HepG2 (cell line): ENCODE measurements around the gene ENDOG. TPM values are rescaled to one million over a fixed set of nuclear protein-coding genes. Genes with fewer than 3 reads are reported as not detected.

ENCODE experiments used
- LCORL ChIP-seq, 2 experiments: fragments of 450-650 bp in 1 of 2; sonication (generic) in 1 of 2; formaldehyde crosslinking in 1 of 2; IDR thresholded peaks; 2 replicates each; pipeline versions ENCODE4 v1.5.0 to v1.6.1; 2017 to 2020; ENCODE audit warnings: antibody characterized with exemption in 1 of 2, missing genetic modification reagents in 1 of 2
- MAFF ChIP-seq: IDR thresholded peaks from 2 replicates; pipeline ENCODE4 v1.6.1; 2011; ENCODE audit warnings: low read depth, low read length, improper control_type of control experiment
- MAFK ChIP-seq, 2 experiments: IDR thresholded peaks in 1 of 2; conservative IDR thresholded peaks in 1 of 2; 2 replicates each; pipeline ENCODE4 v1.6.1; 2011; ENCODE audit warnings: improper control_type of control experiment in 2 of 2, low read length in 2 of 2
- MEIS1 ChIP-seq: sonication (generic); formaldehyde crosslinking; IDR thresholded peaks from 2 replicates; pipeline ENCODE4 v1.9.0; 2021; ENCODE audit warnings: mild to moderate bottlenecking, missing genetic modification reagents, moderate library complexity, borderline replicate concordance
- POLR2G ChIP-seq: fragments of 200-400 bp; formaldehyde crosslinking; IDR thresholded peaks from 2 replicates; pipeline ENCODE4 v1.6.1; 2018; ENCODE audit warnings: mild to moderate bottlenecking, low read depth, low read length, moderate library complexity
- RBM22 ChIP-seq: fragments of 200-400 bp; formaldehyde crosslinking; optimal IDR thresholded peaks from 2 replicates; pipeline ENCODE3; 2017; ENCODE audit warnings: mild to moderate bottlenecking, low read length, moderate library complexity
- ZFP41 ChIP-seq: sonication (generic); formaldehyde crosslinking; IDR thresholded peaks from 2 replicates; pipeline ENCODE4 v1.4.0; 2020; ENCODE audit warnings: mild to moderate bottlenecking, missing genetic modification reagents, borderline replicate concordance
- ZNF12 ChIP-seq: sonication (generic); formaldehyde crosslinking; IDR thresholded peaks from 2 replicates; pipeline ENCODE4 v1.5.0; 2020; ENCODE audit warnings: missing genetic modification reagents
- ZNF180 ChIP-seq: sonication (generic); formaldehyde crosslinking; IDR thresholded peaks from 2 replicates; pipeline ENCODE4 v1.4.0; 2020; ENCODE audit warnings: low read depth, missing genetic modification reagents, borderline replicate concordance
- ZNF44 ChIP-seq: sonication (generic); formaldehyde crosslinking; IDR thresholded peaks from 2 replicates; pipeline ENCODE4 v1.5.1; 2020; ENCODE audit warnings: mild to moderate bottlenecking, missing genetic modification reagents
- ZNF616 ChIP-seq: sonication (generic); formaldehyde crosslinking; IDR thresholded peaks from 2 replicates; pipeline ENCODE4 v1.5.0; 2020; ENCODE audit warnings: low read depth, mild to moderate bottlenecking, missing genetic modification reagents
- ZNF672 ChIP-seq: sonication (generic); formaldehyde crosslinking; IDR thresholded peaks from 2 replicates; pipeline ENCODE4 v1.8.1; 2022; ENCODE audit warnings: missing genetic modification reagents
- ZNF768 ChIP-seq: sonication (generic); formaldehyde crosslinking; IDR thresholded peaks from 2 replicates; pipeline ENCODE4 v1.4.0; 2020; ENCODE audit warnings: missing genetic modification reagents
- ZSCAN30 ChIP-seq: sonication (generic); formaldehyde crosslinking; IDR thresholded peaks from 2 replicates; pipeline ENCODE4 v1.5.0; 2020; ENCODE audit warnings: mild to moderate bottlenecking, missing genetic modification reagents
- polyA plus RNA-seq, 8 experiments: library from polyadenylated mRNA; depleted of rRNA in 3 of 8; stranded (reverse) in 7 of 8; unstranded in 1 of 8; fragments of >200 nt; fragmentation: Illumina TruSeq in 4 of 8; extraction: Trizol in 4 of 8; gene quantifications; 2 replicates each; pipeline versions ENCODE4 v1.2.1 to v1.2.3, GENCODE V29; 2011 to 2016; ENCODE audit warnings: low read depth in 4 of 8, missing spikeins in 1 of 8, mixed read lengths in 1 of 8; ENCODE audit not compliant: insufficient read depth in 1 of 8
- total RNA-seq, 5 experiments: library from RNA; depleted of rRNA; stranded (reverse); fragments of >200 nt; fragmentation: Illumina TruSeq; extraction: Trizol; gene quantifications; 2 replicates each; pipeline ENCODE4 v1.2.3, GENCODE V29; 2016; ENCODE audit warnings: low read depth in 1 of 5
- TF ChIP-seq, protein P1 (sequence below): sonication (generic); formaldehyde crosslinking; IDR thresholded peaks from 2 replicates; pipeline ENCODE4 v1.5.0; 2020; ENCODE audit warnings: missing genetic modification reagents, mild to moderate bottlenecking, borderline replicate concordance
- TF ChIP-seq, protein P2 (sequence below): sonication (generic); formaldehyde crosslinking; IDR thresholded peaks from 2 replicates; pipeline ENCODE4 v1.8.1; 2023; ENCODE audit warnings: missing genetic modification reagents, mild to moderate bottlenecking, borderline replicate concordance
- TF ChIP-seq, protein P3 (sequence below): sonication (generic); formaldehyde crosslinking; IDR thresholded peaks from 2 replicates; pipeline ENCODE4 v1.5.0; 2020; ENCODE audit warnings: mild to moderate bottlenecking, missing genetic modification reagents, moderate library complexity
- TF ChIP-seq, protein P4 (sequence below): sonication (generic); formaldehyde crosslinking; IDR thresholded peaks from 2 replicates; pipeline ENCODE4 v1.4.0; 2020; ENCODE audit warnings: missing genetic modification reagents
- TF ChIP-seq, protein P5 (sequence below): sonication (generic); formaldehyde crosslinking; IDR thresholded peaks from 2 replicates; pipeline ENCODE4 v1.5.0; 2020; ENCODE audit warnings: mild to moderate bottlenecking, missing genetic modification reagents, borderline replicate concordance

Gene ENDOG
- total and polyA plus RNA-seq, 2 of the 13 experiments (the other 11 are each of a cell fraction or from before 2014, with no cell fraction given): 26.3 to 28.8 TPM

DNA sequence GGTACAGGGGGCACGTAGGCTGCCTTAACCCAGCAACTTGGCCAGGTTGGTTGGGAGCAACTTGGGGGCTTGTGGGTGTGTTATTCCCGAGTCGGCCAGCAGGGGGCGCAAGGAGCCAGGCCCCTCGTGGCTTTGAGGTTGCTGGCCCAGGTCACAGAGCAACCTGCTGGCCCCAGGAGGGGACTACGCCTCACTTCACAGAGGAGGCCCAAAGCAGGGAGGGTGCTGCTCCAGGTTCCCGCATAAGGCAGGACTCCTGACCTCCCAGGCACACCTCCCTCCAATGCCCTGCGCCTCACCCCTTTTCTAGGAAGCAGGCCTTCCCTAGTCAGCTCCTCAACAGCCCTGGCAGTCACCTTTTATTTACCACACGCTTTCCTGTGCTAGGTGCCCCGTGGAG is 45.3 kb downstream of the ENDOG start (continued):
- TF ChIP-seq, protein P1, sequence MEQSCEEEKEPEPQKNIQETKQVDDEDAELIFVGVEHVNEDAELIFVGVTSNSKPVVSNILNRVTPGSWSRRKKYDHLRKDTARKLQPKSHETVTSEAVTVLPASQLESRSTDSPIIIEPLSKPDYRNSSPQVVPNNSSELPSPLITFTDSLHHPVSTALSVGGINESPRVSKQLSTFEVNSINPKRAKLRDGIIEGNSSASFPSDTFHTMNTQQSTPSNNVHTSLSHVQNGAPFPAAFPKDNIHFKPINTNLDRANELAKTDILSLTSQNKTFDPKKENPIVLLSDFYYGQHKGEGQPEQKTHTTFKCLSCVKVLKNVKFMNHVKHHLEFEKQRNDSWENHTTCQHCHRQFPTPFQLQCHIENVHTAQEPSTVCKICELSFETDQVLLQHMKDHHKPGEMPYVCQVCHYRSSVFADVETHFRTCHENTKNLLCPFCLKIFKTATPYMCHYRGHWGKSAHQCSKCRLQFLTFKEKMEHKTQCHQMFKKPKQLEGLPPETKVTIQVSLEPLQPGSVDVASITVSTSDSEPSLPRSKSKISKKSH (CRISPR knock-in tag): no peak; the same call in 1 of the 2 replicates
- TF ChIP-seq ZNF768 (CRISPR knock-in tag) (peak; percentile 50; the same call in 1 of the 2 replicates), ZNF672 (CRISPR knock-in tag) (no peak), MAFF (no peak), LCORL (IDR thresholded peaks at IDR 0.05) (no peak), LCORL (CRISPR knock-in tag; IDR thresholded peaks at IDR 0.05) (peak; percentile 85), ZNF12 (CRISPR knock-in tag) (no peak), MEIS1 (CRISPR knock-in tag) (no peak), MAFK (conservative IDR thresholded peaks at IDR 0.05 in 1 of 2, IDR thresholded peaks at IDR 0.05 in 1 of 2; ENCODE audit: low read length in 2 of 2) (no peak), ZFP41 (no peak), ZNF616 (no peak), POLR2G (no peak), RBM22 (no peak), ZSCAN30 (CRISPR knock-in tag) (no peak), ZNF180 (CRISPR knock-in tag) (no peak), ZNF44 (CRISPR knock-in tag) (no peak)
- TF ChIP-seq, protein P2, sequence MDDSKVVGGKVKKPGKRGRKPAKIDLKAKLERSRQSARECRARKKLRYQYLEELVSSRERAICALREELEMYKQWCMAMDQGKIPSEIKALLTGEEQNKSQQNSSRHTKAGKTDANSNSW (CRISPR knock-in tag): no peak
- TF ChIP-seq, protein P3, sequence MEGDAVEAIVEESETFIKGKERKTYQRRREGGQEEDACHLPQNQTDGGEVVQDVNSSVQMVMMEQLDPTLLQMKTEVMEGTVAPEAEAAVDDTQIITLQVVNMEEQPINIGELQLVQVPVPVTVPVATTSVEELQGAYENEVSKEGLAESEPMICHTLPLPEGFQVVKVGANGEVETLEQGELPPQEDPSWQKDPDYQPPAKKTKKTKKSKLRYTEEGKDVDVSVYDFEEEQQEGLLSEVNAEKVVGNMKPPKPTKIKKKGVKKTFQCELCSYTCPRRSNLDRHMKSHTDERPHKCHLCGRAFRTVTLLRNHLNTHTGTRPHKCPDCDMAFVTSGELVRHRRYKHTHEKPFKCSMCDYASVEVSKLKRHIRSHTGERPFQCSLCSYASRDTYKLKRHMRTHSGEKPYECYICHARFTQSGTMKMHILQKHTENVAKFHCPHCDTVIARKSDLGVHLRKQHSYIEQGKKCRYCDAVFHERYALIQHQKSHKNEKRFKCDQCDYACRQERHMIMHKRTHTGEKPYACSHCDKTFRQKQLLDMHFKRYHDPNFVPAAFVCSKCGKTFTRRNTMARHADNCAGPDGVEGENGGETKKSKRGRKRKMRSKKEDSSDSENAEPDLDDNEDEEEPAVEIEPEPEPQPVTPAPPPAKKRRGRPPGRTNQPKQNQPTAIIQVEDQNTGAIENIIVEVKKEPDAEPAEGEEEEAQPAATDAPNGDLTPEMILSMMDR (CRISPR knock-in tag): peak; percentile 98
- TF ChIP-seq, protein P4, sequence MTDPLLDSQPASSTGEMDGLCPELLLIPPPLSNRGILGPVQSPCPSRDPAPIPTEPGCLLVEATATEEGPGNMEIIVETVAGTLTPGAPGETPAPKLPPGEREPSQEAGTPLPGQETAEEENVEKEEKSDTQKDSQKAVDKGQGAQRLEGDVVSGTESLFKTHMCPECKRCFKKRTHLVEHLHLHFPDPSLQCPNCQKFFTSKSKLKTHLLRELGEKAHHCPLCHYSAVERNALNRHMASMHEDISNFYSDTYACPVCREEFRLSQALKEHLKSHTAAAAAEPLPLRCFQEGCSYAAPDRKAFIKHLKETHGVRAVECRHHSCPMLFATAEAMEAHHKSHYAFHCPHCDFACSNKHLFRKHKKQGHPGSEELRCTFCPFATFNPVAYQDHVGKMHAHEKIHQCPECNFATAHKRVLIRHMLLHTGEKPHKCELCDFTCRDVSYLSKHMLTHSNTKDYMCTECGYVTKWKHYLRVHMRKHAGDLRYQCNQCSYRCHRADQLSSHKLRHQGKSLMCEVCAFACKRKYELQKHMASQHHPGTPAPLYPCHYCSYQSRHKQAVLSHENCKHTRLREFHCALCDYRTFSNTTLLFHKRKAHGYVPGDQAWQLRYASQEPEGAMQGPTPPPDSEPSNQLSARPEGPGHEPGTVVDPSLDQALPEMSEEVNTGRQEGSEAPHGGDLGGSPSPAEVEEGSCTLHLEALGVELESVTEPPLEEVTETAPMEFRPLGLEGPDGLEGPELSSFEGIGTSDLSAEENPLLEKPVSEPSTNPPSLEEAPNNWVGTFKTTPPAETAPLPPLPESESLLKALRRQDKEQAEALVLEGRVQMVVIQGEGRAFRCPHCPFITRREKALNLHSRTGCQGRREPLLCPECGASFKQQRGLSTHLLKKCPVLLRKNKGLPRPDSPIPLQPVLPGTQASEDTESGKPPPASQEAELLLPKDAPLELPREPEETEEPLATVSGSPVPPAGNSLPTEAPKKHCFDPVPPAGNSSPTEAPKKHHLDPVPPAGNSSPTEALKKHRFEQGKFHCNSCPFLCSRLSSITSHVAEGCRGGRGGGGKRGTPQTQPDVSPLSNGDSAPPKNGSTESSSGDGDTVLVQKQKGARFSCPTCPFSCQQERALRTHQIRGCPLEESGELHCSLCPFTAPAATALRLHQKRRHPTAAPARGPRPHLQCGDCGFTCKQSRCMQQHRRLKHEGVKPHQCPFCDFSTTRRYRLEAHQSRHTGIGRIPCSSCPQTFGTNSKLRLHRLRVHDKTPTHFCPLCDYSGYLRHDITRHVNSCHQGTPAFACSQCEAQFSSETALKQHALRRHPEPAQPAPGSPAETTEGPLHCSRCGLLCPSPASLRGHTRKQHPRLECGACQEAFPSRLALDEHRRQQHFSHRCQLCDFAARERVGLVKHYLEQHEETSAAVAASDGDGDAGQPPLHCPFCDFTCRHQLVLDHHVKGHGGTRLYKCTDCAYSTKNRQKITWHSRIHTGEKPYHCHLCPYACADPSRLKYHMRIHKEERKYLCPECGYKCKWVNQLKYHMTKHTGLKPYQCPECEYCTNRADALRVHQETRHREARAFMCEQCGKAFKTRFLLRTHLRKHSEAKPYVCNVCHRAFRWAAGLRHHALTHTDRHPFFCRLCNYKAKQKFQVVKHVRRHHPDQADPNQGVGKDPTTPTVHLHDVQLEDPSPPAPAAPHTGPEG (CRISPR knock-in tag): no peak
- TF ChIP-seq, protein P5, sequence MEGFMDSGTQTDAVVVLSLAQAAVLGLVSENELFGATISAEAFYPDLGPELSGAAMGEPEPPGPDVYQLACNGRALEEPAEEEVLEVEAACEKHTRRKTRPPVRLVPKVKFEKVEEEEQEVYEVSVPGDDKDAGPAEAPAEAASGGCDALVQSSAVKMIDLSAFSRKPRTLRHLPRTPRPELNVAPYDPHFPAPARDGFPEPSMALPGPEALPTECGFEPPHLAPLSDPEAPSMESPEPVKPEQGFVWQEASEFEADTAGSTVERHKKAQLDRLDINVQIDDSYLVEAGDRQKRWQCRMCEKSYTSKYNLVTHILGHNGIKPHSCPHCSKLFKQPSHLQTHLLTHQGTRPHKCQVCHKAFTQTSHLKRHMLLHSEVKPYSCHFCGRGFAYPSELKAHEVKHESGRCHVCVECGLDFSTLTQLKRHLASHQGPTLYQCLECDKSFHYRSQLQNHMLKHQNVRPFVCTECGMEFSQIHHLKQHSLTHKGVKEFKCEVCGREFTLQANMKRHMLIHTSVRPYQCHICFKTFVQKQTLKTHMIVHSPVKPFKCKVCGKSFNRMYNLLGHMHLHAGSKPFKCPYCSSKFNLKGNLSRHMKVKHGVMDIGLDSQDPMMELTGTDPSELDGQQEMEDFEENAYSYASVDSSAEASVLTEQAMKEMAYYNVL (CRISPR knock-in tag): 0 out of 2 replicates have a peak, but pooled peaks have one; percentile 20
